ENCODE data around the gene TUBA4B. TPM values are rescaled to one million over a fixed set of nuclear protein-coding genes. Genes with fewer than 3 reads are reported as not detected.
A peak's percentile ranks its signal among the peaks of the same experiment; 100 is the strongest.

TUBA4B gene
- total and polyA plus RNA-seq, 7 experiments from 2014 or later: not detected

DNA sequence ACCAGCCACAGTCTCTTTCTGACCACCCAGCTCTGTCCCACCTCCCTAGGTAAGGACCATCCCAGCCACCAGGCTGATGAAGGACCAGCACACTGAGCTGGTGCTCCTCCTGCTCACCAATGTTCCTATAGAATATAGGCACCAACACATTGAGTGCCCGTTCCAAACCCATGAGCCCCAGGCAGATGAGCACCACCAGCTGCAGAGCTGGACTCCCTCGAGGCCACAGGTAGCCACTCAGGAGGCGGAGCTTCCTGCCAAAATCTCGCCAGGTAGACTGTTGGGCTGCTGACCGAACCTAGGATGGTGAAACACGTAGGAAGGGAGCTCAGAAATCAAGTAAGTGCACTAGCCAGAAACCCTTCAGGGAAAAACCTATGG is 36.5 kb upstream of the TUBA4B start:
- H3K4me3 Mint-ChIP-seq: peak overlapping the region in 9 of 10 donors; percentile 5 to 68 (median 33)
- no peaks in the 10 kb centered on the region for H3K9me3 Mint-ChIP-seq
- intact Hi-C loops (cut with micrococcal nuclease): no loop called here

DNA sequence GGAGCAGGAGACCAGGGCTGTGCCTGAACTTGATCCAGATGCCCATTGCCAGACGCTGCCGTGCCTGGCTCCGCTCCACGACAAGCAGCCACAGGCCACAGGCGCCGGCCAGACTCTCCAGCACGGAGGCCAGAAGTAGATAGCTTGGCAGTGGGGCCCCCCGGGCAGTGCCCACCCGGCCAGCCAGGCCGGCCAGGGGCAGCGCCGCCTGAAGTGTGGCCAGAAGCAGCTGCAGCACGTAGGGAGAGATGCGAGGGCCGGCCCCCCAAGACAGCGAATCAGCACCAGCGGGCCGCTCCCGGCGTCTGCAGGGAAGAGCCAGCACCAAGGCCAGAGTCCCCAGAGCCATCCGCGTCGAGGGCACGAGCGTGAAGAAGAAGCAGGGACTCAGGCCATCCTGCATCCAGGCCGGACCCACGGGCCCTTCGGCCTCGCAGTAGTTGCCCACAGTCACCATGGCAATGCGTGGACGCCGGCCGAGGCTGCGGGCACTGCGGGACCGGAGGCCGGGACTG is 34.8 kb upstream of the TUBA4B start:
- peak overlapping the region in 8 of 9 donors; percentile 59 to 86 (median 78) for H3K27ac Mint-ChIP-seq
- H3K27me3 Mint-ChIP-seq: no peaks in the 10 kb centered on the region
- Histone ChIP-seq H3K4me3 (ENCODE audit: low read length) (peak overlapping the region; percentile 60), H3K27ac (ENCODE audit: low read depth, low read length) (peak overlapping the region; percentile 65), H3K4me1 (ENCODE audit: control insufficient read depth in 2 of 2, insufficient read depth in 2 of 2, low read length in 2 of 2) (peaks cover 13 to 14% of the 10 kb centered on the region in 2 donors), H3K9me3 (ENCODE audit: control insufficient read depth in 2 of 3, low read length in 3 of 3) (no peaks in the 10 kb centered on the region), H3K36me3 (ENCODE audit: control insufficient read depth in 2 of 3, insufficient read depth in 3 of 3, low read length in 3 of 3) (peaks cover 6 to 50% (median 16%) of the 10 kb centered on the region in 3 experiments), H3K27me3 (ENCODE audit: control insufficient read depth in 2 of 2, insufficient read depth in 2 of 2, low read length in 2 of 2) (no peaks in the 10 kb centered on the region)
- ChIA-PET POLR2A (interaction anchor here (0.6 to 5.0 kb wide), 16 partner anchors 8 to 169 kb away, joined by 3 to 49 read pairs (median 6); partner anchors contain the start of genes ANKZF1, ATG9A, CNPPD1 and DNAJB2), CTCF (interaction anchor here (0.9 to 2.2 kb wide), 3 partner anchors 31 to 61 kb away, joined by 3 to 7 read pairs (median 4); no protein-coding TSS in a partner anchor)
- intact Hi-C loops (cut with micrococcal nuclease): loop anchor here (1.0 to 2.0 kb wide), 8 partner anchors 11 to 77 kb away; partner anchors contain the start of genes NHEJ1 (in 2 of the 2), ANKZF1 (in 1 of the 2), ATG9A (in 1 of the 2) and DNAJB2 (in 1 of the 2)
- H3K36me3 Mint-ChIP-seq: peaks cover 6 to 20% (median 10%) of the 10 kb centered on the region in 5 donors
- H3K4me1 Mint-ChIP-seq: peaks cover 0 to 29% (median 24%) of the 10 kb centered on the region in 7 donors
- H3K4me3 Mint-ChIP-seq: peak overlapping the region; percentile 78 to 89 (median 82)
- peak; percentile 40 for ATAC-seq
- peak in 3 of 9 donors; percentile 13 to 26 (median 17) for DNase-seq
- H3K9me3 Mint-ChIP-seq: no peaks in the 10 kb centered on the region

More for the DNA sequence above, 36.5 kb upstream of the TUBA4B start:
- H3K27ac ChIP-seq (ENCODE audit: low read depth, low read length): no peak overlapping the region
- ChIA-PET POLR2A (interaction anchor here (0.6 to 2.1 kb wide), 7 partner anchors 11 to 45 kb away, joined by 3 to 17 read pairs (median 3); partner anchors contain the start of genes ATG9A, TUBA4A and TUBA4B), CTCF (interaction anchor here (0.8 to 2.2 kb wide), 3 partner anchors 33 to 83 kb away, joined by 3 to 7 read pairs (median 5); no protein-coding TSS in a partner anchor)
- peaks cover 0 to 34% (median 28%) of the 10 kb centered on the region in 7 donors for H3K4me1 Mint-ChIP-seq
- H3K27me3 Mint-ChIP-seq: no peaks in the 10 kb centered on the region
- peaks cover 0 to 34% (median 2%) of the 10 kb centered on the region in 3 experiments for H3K36me3 ChIP-seq (ENCODE audit: control insufficient read depth in 2 of 3, insufficient read depth in 3 of 3, low read length in 3 of 3)
- H3K27ac Mint-ChIP-seq: peak overlapping the region in 3 of 9 donors; percentile 12 to 56 (median 46)
- peaks cover 3 to 18% (median 8%) of the 10 kb centered on the region in 5 donors for H3K36me3 Mint-ChIP-seq
- ATAC-seq (no peak), DNase-seq (no peak)
- H3K4me1 ChIP-seq (ENCODE audit: control insufficient read depth in 2 of 2, insufficient read depth in 2 of 2, low read length in 2 of 2): peaks cover 13 to 14% of the 10 kb centered on the region in 2 donors
- no peaks in the 10 kb centered on the region for H3K27me3 ChIP-seq (ENCODE audit: control insufficient read depth in 2 of 2, insufficient read depth in 2 of 2, low read length in 2 of 2)
- H3K4me3 ChIP-seq (ENCODE audit: low read length): no peak overlapping the region
- H3K9me3 ChIP-seq (ENCODE audit: control insufficient read depth in 2 of 3, low read length in 3 of 3): no peaks in the 10 kb centered on the region

DNA sequence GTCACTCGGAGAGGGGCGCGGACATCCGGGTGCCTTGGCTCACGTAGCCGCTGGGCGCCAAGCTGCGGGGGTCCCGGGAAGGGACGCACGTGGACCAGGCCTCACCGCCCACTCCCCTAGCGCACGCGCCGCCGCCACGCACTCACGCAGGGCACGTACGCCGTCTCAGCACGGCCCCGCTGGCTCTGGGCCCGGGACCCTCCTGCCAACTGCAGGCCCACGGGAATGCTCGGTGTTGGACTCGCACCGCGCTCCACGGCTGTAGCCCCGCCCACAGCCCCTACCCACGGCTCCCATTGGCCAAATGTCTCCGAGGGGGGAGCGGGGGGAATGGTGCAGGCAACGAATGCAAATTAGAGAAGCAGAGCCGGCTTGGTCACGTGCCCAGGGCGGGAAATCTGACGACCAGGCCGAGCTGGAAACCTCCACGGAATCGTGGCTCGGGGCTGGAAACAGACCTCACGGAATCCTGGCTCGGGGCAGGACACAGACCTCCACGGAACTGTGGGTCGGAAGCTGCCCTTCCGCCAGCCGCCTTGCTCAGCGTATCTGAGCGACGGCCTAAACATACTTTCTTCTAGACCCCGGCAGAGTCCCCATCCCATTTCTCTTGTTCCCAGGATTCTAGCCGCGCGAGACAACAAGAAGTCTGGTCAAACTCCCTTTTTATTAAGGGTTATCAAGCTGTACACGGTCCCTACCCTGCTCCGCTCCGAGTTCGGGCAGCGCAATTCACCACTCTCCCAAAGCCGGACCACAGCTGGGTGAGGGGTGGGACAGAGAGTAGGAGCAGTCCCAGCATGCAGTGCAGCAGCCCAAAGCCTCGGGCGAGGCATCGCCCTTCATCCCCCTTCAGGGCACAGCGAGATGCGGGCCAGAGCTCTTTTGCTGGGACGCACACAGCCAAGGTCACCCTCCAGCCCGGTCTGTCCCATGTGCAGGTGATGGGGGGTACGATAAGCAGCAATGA is 34.0 kb upstream of the TUBA4B start, which contains the start of gene ABCB6:
Gene ABCB6 (minus strand): TSS at position 227 of the 970 bp plus-strand sequence. CDS start 285 bp downstream, outside the sequence.
- POLR2A ChIA-PET: interaction anchor here (0.7 to 5.0 kb wide), 18 partner anchors 7 to 169 kb away, joined by 3 to 49 read pairs (median 6); partner anchors contain the start of genes ANKZF1, ATG9A, CNPPD1 and DNAJB2

DNA sequence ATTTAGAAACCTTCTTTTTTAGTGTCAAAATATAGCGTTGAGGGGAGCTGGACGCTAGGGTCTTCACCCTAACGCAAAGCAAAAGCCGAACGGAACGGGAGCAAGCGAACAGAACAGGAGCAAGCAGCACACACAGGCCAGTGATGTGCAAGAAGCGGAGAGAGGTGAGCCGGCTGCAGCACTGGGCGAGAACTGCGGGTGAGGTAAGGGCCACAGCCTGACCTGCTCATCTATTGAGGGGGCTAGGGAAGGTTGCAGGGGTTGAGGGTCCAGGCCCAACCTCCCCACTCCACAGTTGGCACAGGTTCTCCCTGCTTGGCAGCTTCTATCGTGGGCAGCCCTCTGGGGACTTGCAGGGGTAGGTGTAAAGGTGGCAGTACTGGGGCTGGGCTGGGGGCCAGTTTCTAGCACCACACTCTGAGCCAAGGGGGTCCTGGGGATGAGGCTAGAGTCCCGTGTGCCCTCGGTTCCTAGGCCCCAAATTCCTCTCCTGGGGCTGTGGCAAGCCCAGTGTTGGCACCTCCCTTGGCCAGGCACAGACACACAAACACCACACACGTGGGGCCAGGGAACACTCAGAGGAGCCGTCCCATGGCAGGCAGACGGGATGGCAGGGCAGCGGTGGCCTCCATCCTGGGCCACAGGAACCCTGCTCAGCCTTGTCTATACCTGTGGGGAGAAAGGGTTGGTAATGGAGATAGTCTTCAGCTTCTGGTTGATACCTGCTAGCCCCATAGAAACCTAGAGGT is 33.1 kb upstream of the TUBA4B start:
- no peaks in the 10 kb centered on the region for H3K27me3 ChIP-seq (ENCODE audit: control insufficient read depth in 2 of 2, insufficient read depth in 2 of 2, low read length in 2 of 2)
- ChIA-PET CTCF (no interaction called here), POLR2A (interaction anchor here (1.0 to 5.0 kb wide), 13 partner anchors 9 to 75 kb away, joined by 3 to 49 read pairs (median 8); partner anchors contain the start of genes ANKZF1, ATG9A, CNPPD1 and DNAJB2)
- H3K4me1 Mint-ChIP-seq: peaks cover 2 to 31% (median 27%) of the 10 kb centered on the region in 7 donors
- H3K36me3 ChIP-seq (ENCODE audit: control insufficient read depth in 2 of 3, insufficient read depth in 3 of 3, low read length in 3 of 3): peaks cover 21 to 56% (median 29%) of the 10 kb centered on the region in 3 experiments
- no peak for DNase-seq
- peak overlapping the region in 4 of 9 donors; percentile 33 to 81 (median 64) for H3K27ac Mint-ChIP-seq
- no peaks in the 10 kb centered on the region for H3K9me3 Mint-ChIP-seq
- H3K27ac ChIP-seq (ENCODE audit: low read depth, low read length): no peak overlapping the region
- ATAC-seq: no peak
- H3K27me3 Mint-ChIP-seq: no peaks in the 10 kb centered on the region
- H3K36me3 Mint-ChIP-seq: peaks cover 8 to 31% (median 21%) of the 10 kb centered on the region in 5 donors
- no peak overlapping the region for H3K4me3 ChIP-seq (ENCODE audit: low read length)
- H3K4me1 ChIP-seq (ENCODE audit: control insufficient read depth in 2 of 2, insufficient read depth in 2 of 2, low read length in 2 of 2): peaks cover 13 to 14% of the 10 kb centered on the region in 2 donors
- peak overlapping the region in 8 of 10 donors; percentile 9 to 88 (median 66) for H3K4me3 Mint-ChIP-seq
- no peaks in the 10 kb centered on the region for H3K9me3 ChIP-seq (ENCODE audit: control insufficient read depth in 2 of 3, low read length in 3 of 3)
- intact Hi-C loops (cut with micrococcal nuclease): loop anchor here (1.0 to 2.0 kb wide), 7 partner anchors 9 to 75 kb away; partner anchors contain the start of genes DNAJB2 (in 2 of the 2), ANKZF1 (in 1 of the 2), ATG9A (in 1 of the 2) and NHEJ1 (in 1 of the 2)

More for the DNA sequence above, 34.0 kb upstream of the TUBA4B start, which contains the start of gene ABCB6:
- peak within 1 kb of the TSS; percentile 61 to 86 (median 79) for H3K27ac Mint-ChIP-seq
- Histone ChIP-seq H3K27me3 (ENCODE audit: control insufficient read depth in 2 of 2, insufficient read depth in 2 of 2, low read length in 2 of 2) (no peaks in the 10 kb centered on the region), H3K9me3 (ENCODE audit: control insufficient read depth in 2 of 3, low read length in 3 of 3) (no peaks in the 10 kb centered on the region), H3K4me3 (ENCODE audit: low read length) (peak within 1 kb of the TSS; percentile 60), H3K4me1 (ENCODE audit: control insufficient read depth in 2 of 2, insufficient read depth in 2 of 2, low read length in 2 of 2) (peaks cover 13 to 14% of the 10 kb centered on the region in 2 donors), H3K36me3 (ENCODE audit: control insufficient read depth in 2 of 3, insufficient read depth in 3 of 3, low read length in 3 of 3) (peaks cover 13 to 55% (median 23%) of the 10 kb centered on the region in 3 experiments), H3K27ac (ENCODE audit: low read depth, low read length) (peak within 1 kb of the TSS; percentile 65)
- H3K4me1 Mint-ChIP-seq: peaks cover 0 to 29% (median 24%) of the 10 kb centered on the region in 7 donors
- intact Hi-C loops (cut with micrococcal nuclease): loop anchor here (1.0 to 2.0 kb wide), 9 partner anchors 10 to 76 kb away; partner anchors contain the start of genes ANKZF1 (in 2 of the 2), ATG9A (in 2 of the 2), DNAJB2 (in 2 of the 2) and NHEJ1 (in 2 of the 2)
- H3K9me3 Mint-ChIP-seq: no peaks in the 10 kb centered on the region
- ATAC-seq (peak; percentile 92), DNase-seq (peak; percentile 72 to 90 (median 85))
- no peaks in the 10 kb centered on the region for H3K27me3 Mint-ChIP-seq
- CTCF ChIA-PET: interaction anchor here (1.3 kb wide), 1 partner anchor 60 kb away, joined by 4 read pairs; no protein-coding TSS in a partner anchor
- peak within 1 kb of the TSS; percentile 78 to 89 (median 82) for H3K4me3 Mint-ChIP-seq
- peaks cover 9 to 25% (median 11%) of the 10 kb centered on the region in 5 donors for H3K36me3 Mint-ChIP-seq

DNA sequence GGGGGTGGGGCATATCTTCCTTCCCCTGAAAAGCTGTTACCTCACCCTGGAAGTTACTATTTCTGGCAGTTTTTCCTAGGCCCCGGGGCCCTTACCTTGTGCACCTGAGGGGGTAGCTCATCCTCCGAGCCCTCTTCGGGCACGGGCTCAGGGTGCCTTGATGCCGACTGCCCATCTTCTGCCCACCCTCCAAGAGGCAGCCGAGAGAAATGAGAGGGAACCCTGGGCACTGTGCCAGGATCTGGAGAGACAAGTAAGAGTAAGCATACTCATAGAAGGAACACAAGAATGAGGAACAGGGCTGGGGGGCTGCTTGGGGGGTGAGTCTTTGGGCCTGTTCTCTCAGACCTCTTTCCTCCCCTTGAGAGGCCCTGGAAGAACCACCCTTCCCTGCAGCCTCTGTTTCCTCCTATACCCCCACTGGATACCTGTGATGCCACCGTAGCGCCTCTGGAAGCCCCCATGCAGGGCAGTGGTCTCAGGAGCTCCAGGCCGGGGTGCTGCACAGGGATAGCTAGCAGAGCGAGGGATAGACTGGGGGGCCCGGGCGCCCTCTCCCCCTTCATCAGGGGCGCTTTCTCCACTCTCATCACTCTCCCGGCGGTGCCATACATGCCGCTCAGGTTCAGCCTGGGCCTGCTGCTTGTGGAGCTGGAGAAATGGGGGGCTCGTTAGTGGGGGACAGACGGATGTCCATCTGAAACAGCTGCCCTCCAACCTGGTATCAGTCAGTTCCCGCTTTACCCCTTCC is 32.2 kb upstream of the TUBA4B start:
- Mint-ChIP-seq H3K4me3 (peak overlapping the region in 2 of 10 donors; percentile 16 to 40), H3K36me3 (peaks cover 8 to 36% (median 26%) of the 10 kb centered on the region in 5 donors), H3K27ac (peak overlapping the region in 2 of 9 donors; percentile 22 to 81), H3K4me1 (peaks cover 7 to 38% (median 31%) of the 10 kb centered on the region in 7 donors), H3K9me3 (no peaks in the 10 kb centered on the region), H3K27me3 (no peaks in the 10 kb centered on the region)
- Histone ChIP-seq H3K4me3 (ENCODE audit: low read length) (no peak overlapping the region), H3K27ac (ENCODE audit: low read depth, low read length) (no peak overlapping the region), H3K36me3 (ENCODE audit: control insufficient read depth in 2 of 3, insufficient read depth in 3 of 3, low read length in 3 of 3) (peaks cover 25 to 62% (median 29%) of the 10 kb centered on the region in 3 experiments), H3K9me3 (ENCODE audit: control insufficient read depth in 2 of 3, low read length in 3 of 3) (no peaks in the 10 kb centered on the region), H3K27me3 (ENCODE audit: control insufficient read depth in 2 of 2, insufficient read depth in 2 of 2, low read length in 2 of 2) (no peaks in the 10 kb centered on the region), H3K4me1 (ENCODE audit: control insufficient read depth in 2 of 2, insufficient read depth in 2 of 2, low read length in 2 of 2) (peaks cover 13 to 14% of the 10 kb centered on the region in 2 donors)
- intact Hi-C loops (cut with micrococcal nuclease): no loop called here
- DNase-seq: no peak
- ATAC-seq: no peak
- POLR2A ChIA-PET: interaction anchor here (0.6 to 5.0 kb wide), 9 partner anchors 8 to 99 kb away, joined by 3 to 49 read pairs (median 5); partner anchors contain the start of genes ANKZF1, ATG9A, CNPPD1 and DNAJB2
- CTCF ChIA-PET: interaction anchor here (1.2 kb wide), 1 partner anchor 31 kb away, joined by 4 read pairs; no protein-coding TSS in a partner anchor
